ENCODE results near the gene SPECC1L. TPM values are rescaled to one million over a fixed set of nuclear protein-coding genes. Genes with fewer than 3 reads are reported as not detected.

The SPECC1L gene
- total RNA-seq, 1 experiment from 2014 or later = 14.1 TPM

GRCh38 chr22:24428751-24429410 lies 158.2 kb downstream of the SPECC1L start:
- BruUV-seq (replicated peaks) = no TSS peak
- DNase-seq (no peak), ATAC-seq (no peak)
- H3K9me3 ChIP-seq (ENCODE audit: low read length) = no peaks in the 10 kb centered on the region
- intact Hi-C loops (cut with micrococcal nuclease) = no loop called here
- H3F3A ChIP-seq (ENCODE audit: low read length, unreplicated experiment) = no peaks in the 10 kb centered on the region
- H3K9ac ChIP-seq (ENCODE audit: low read length) = no peak overlapping the region
- TF ChIP-seq CTCF (conservative IDR thresholded peaks at IDR 0.05; ENCODE audit: low read depth, low read length) = no peak
- no peak for TF ChIP-seq EZH2phosphoT487 (IDR thresholded peaks at IDR 0.05; ENCODE audit: borderline replicate concordance, low read length)
- TF ChIP-seq EZH2 (IDR thresholded peaks at IDR 0.05; ENCODE audit: low read length, unreplicated experiment) = no peak
- no peaks in the 10 kb centered on the region for H3K36me3 ChIP-seq (ENCODE audit: low read depth, low read length)
- H3K27ac ChIP-seq (ENCODE audit: low read length) = no peak overlapping the region
- CTCF ChIA-PET = no interaction called here
- POLR2A ChIA-PET (ENCODE audit: unreplicated experiment) = no interaction called here
- no peak overlapping the region for H3K4me2 ChIP-seq (ENCODE audit: low read length)
- no peaks in the 10 kb centered on the region for H3K27me3 ChIP-seq (ENCODE audit: low read length)
- no peaks in the 10 kb centered on the region for H3K9me2 ChIP-seq (replicated peaks; ENCODE audit: low read length)
- H3K79me2 ChIP-seq (ENCODE audit: low read length) = no peaks in the 10 kb centered on the region
- no peaks in the 10 kb centered on the region for H3K4me1 ChIP-seq (ENCODE audit: insufficient read depth, low read length)
- no peaks in the 10 kb centered on the region for H4K20me1 ChIP-seq (ENCODE audit: low read length)
- H2AFZ ChIP-seq (ENCODE audit: low read length) = no peak overlapping the region
- no peak overlapping the region for H3K4me3 ChIP-seq (ENCODE audit: low read length)

- POLR2A ChIA-PET (ENCODE audit: unreplicated experiment) = no interaction called here
- intact Hi-C loops (cut with micrococcal nuclease) = no loop called here
- Histone ChIP-seq H3K4me1 (ENCODE audit: insufficient read depth, low read length) (peaks cover 3% of the 10 kb centered on the region; the same call in 1 of the 2 replicates), H3K9ac (ENCODE audit: low read length) (no peak overlapping the region), H3K27me3 (ENCODE audit: low read length) (no peaks in the 10 kb centered on the region), H2AFZ (ENCODE audit: low read length) (no peak overlapping the region), H3K4me3 (ENCODE audit: low read length) (no peak overlapping the region), H3F3A (ENCODE audit: low read length, unreplicated experiment) (no peaks in the 10 kb centered on the region), H4K20me1 (ENCODE audit: low read length) (no peaks in the 10 kb centered on the region), H3K9me3 (ENCODE audit: low read length) (no peaks in the 10 kb centered on the region), H3K4me2 (ENCODE audit: low read length) (no peak overlapping the region), H3K36me3 (ENCODE audit: low read depth, low read length) (no peaks in the 10 kb centered on the region), H3K27ac (ENCODE audit: low read length) (no peak overlapping the region), H3K79me2 (ENCODE audit: low read length) (no peaks in the 10 kb centered on the region), H3K9me2 (replicated peaks; ENCODE audit: low read length) (no peaks in the 10 kb centered on the region)
- no peak for TF ChIP-seq EZH2 (IDR thresholded peaks at IDR 0.05; ENCODE audit: low read length, unreplicated experiment)
- no peak for TF ChIP-seq EZH2phosphoT487 (IDR thresholded peaks at IDR 0.05; ENCODE audit: borderline replicate concordance, low read length)
- no peak for TF ChIP-seq CTCF (conservative IDR thresholded peaks at IDR 0.05; ENCODE audit: low read depth, low read length)
- CTCF ChIA-PET = interaction anchor here (0.7 kb wide), 1 partner anchor 106 kb away, joined by 3 read pairs; no protein-coding TSS in a partner anchor
- DNase-seq (peak; percentile 36), ATAC-seq (peak; percentile 36; the same call in 1 of the 2 replicates)
- no TSS peak for BruUV-seq (replicated peaks)
Observed at GRCh38 chr22:24429411-24430365, 159.1 kb downstream of the SPECC1L start.

Data from PC-3 (cell line).